Dendritic cell treated with granulocyte-macrophage colony-stimulating factor and Interleukin-4, amounts not matched to agents 40 ng/mL and 50 ng/mL, for 4 days (primary cell): ENCODE data around the gene PTPRN2.
"Not testable (repeated sequence)": the region's sequence is repeated elsewhere in the genome, so short reads cannot be mapped to it uniquely, and the experiment has no call there.

ENCODE experiments used
- H3K27ac Mint-ChIP-seq: one replicate; pipeline ENCODE4 v1.8.0; 2022; ENCODE audit warnings: mild to moderate bottlenecking, mixed read lengths
- H3K27me3 Mint-ChIP-seq: one replicate; pipeline ENCODE4 v1.8.0; 2022; ENCODE audit warnings: mild to moderate bottlenecking, mixed read lengths
- H3K36me3 Mint-ChIP-seq: one replicate; pipeline ENCODE4 v1.8.0; 2022; ENCODE audit warnings: low read depth, mixed read lengths
- H3K4me1 Mint-ChIP-seq: one replicate; pipeline ENCODE4 v1.8.0; 2022; ENCODE audit warnings: low read depth, mixed read lengths
- H3K4me3 Mint-ChIP-seq: one replicate; pipeline ENCODE4 v1.8.0; 2022; ENCODE audit warnings: mild to moderate bottlenecking, moderate library complexity, mixed read lengths
- H3K9me3 Mint-ChIP-seq: one replicate; pipeline ENCODE4 v1.8.0; 2022; ENCODE audit warnings: mixed read lengths
- intact Hi-C: fragments of 100-400 bp; cut with micrococcal nuclease; formaldehyde crosslinking; loops from one replicate; pipeline ENCODE4 v1.15.0; 2022

PTPRN2 gene

GRCh38 chr7:158260567-158261361 is 326.9 kb downstream of the PTPRN2 start:
- Mint-ChIP-seq H3K4me3 (no peak overlapping the region), H3K36me3 (no peaks in the 10 kb centered on the region), H3K27ac (no peak overlapping the region), H3K9me3 (peaks cover 23% of the 10 kb centered on the region), H3K4me1 (no peaks in the 10 kb centered on the region), H3K27me3 (no peaks in the 10 kb centered on the region)
- intact Hi-C loops = no loop called here

GRCh38 chr7:158259671-158260418 is 327.8 kb downstream of the PTPRN2 start:
- Mint-ChIP-seq H3K4me3 (no peak overlapping the region), H3K27me3 (no peaks in the 10 kb centered on the region), H3K9me3 (peaks cover 24% of the 10 kb centered on the region), H3K36me3 (no peaks in the 10 kb centered on the region), H3K4me1 (no peaks in the 10 kb centered on the region), H3K27ac (no peak overlapping the region)
- intact Hi-C loops = no loop called here

GRCh38 chr7:158259141-158259540 is 328.5 kb downstream of the PTPRN2 start:
- H3K4me1 Mint-ChIP-seq = no peaks in the 10 kb centered on the region
- H3K36me3 Mint-ChIP-seq = no peaks in the 10 kb centered on the region
- no peaks in the 10 kb centered on the region for H3K27me3 Mint-ChIP-seq
- no peak overlapping the region for H3K4me3 Mint-ChIP-seq
- H3K9me3 Mint-ChIP-seq = peaks cover 24% of the 10 kb centered on the region
- intact Hi-C loops = no loop called here
- no peak overlapping the region for H3K27ac Mint-ChIP-seq

- Mint-ChIP-seq H3K4me1 (no peaks in the 10 kb centered on the region), H3K36me3 (no peaks in the 10 kb centered on the region), H3K9me3 (peaks cover 24% of the 10 kb centered on the region), H3K27me3 (no peaks in the 10 kb centered on the region), H3K27ac (no peak overlapping the region), H3K4me3 (no peak overlapping the region)
- intact Hi-C loops = no loop called here
Observed at GRCh38 chr7:158258411-158259130, 329.1 kb downstream of the PTPRN2 start.

- no peaks in the 10 kb centered on the region for H3K27me3 Mint-ChIP-seq
Observed at GRCh38 chr7:158257516-158258410, 329.9 kb downstream of the PTPRN2 start.

GRCh38 chr7:158257001-158257400 is 330.6 kb downstream of the PTPRN2 start:
- intact Hi-C loops = no loop called here
- Mint-ChIP-seq H3K27me3 (no peaks in the 10 kb centered on the region), H3K4me1 (no peaks in the 10 kb centered on the region), H3K9me3 (peaks cover 24% of the 10 kb centered on the region), H3K4me3 (no peak overlapping the region), H3K36me3 (no peaks in the 10 kb centered on the region), H3K27ac (no peak overlapping the region)

More at GRCh38 chr7:158257516-158258410, 329.9 kb downstream of the PTPRN2 start:
- intact Hi-C loops = no loop called here
- Mint-ChIP-seq H3K36me3 (no peaks in the 10 kb centered on the region), H3K4me3 (no peak overlapping the region), H3K27ac (no peak overlapping the region), H3K9me3 (peaks cover 24% of the 10 kb centered on the region), H3K4me1 (no peaks in the 10 kb centered on the region)

- Mint-ChIP-seq H3K27ac (no peak overlapping the region), H3K4me1 (no peaks in the 10 kb centered on the region), H3K4me3 (no peak overlapping the region), H3K36me3 (no peaks in the 10 kb centered on the region), H3K9me3 (peaks cover 24% of the 10 kb centered on the region), H3K27me3 (no peaks in the 10 kb centered on the region)
- intact Hi-C loops = no loop called here
Observed at GRCh38 chr7:158256091-158256816, 331.4 kb downstream of the PTPRN2 start.

- Mint-ChIP-seq H3K27me3 (no peaks in the 10 kb centered on the region), H3K27ac (no peak overlapping the region), H3K9me3 (peaks cover 24% of the 10 kb centered on the region), H3K36me3 (no peaks in the 10 kb centered on the region), H3K4me3 (no peak overlapping the region), H3K4me1 (no peaks in the 10 kb centered on the region)
- intact Hi-C loops = no loop called here
Observed at GRCh38 chr7:158255558-158255957, 332.1 kb downstream of the PTPRN2 start.

- H3K27me3 Mint-ChIP-seq = no peaks in the 10 kb centered on the region
- H3K27ac Mint-ChIP-seq = no peak overlapping the region
- no peak overlapping the region for H3K4me3 Mint-ChIP-seq
- no peaks in the 10 kb centered on the region for H3K4me1 Mint-ChIP-seq
- H3K9me3 Mint-ChIP-seq = peaks cover 24% of the 10 kb centered on the region
- intact Hi-C loops = no loop called here
- H3K36me3 Mint-ChIP-seq = no peaks in the 10 kb centered on the region
Observed at GRCh38 chr7:158255156-158255555, 332.5 kb downstream of the PTPRN2 start.

GRCh38 chr7:158253670-158254045 is 334.0 kb downstream of the PTPRN2 start:
- H3K4me1 Mint-ChIP-seq, intact Hi-C loops, H3K27me3 Mint-ChIP-seq, H3K4me3 Mint-ChIP-seq, H3K27ac Mint-ChIP-seq, H3K36me3 Mint-ChIP-seq: not testable (repeated sequence)
- peaks cover 18% of the 10 kb centered on the region for H3K9me3 Mint-ChIP-seq

- no peaks in the 10 kb centered on the region for H3K36me3 Mint-ChIP-seq
- no peaks in the 10 kb centered on the region for H3K27me3 Mint-ChIP-seq
- peaks cover 12% of the 10 kb centered on the region for H3K9me3 Mint-ChIP-seq
- no peaks in the 10 kb centered on the region for H3K4me1 Mint-ChIP-seq
- intact Hi-C loops = no loop called here
- H3K27ac Mint-ChIP-seq = no peak overlapping the region
- H3K4me3 Mint-ChIP-seq = no peak overlapping the region
Observed at GRCh38 chr7:158252837-158253669, 334.6 kb downstream of the PTPRN2 start.

GRCh38 chr7:158252081-158252836 is 335.4 kb downstream of the PTPRN2 start:
- Mint-ChIP-seq H3K9me3 (peaks cover 8% of the 10 kb centered on the region), H3K36me3 (no peaks in the 10 kb centered on the region), H3K4me1 (no peaks in the 10 kb centered on the region), H3K4me3 (no peak overlapping the region), H3K27me3 (no peaks in the 10 kb centered on the region), H3K27ac (no peak overlapping the region)
- intact Hi-C loops = no loop called here
